Measurements from ENCODE around the gene ACSL6.

The ACSL6 gene

GRCh38 chr5:132049559-132049958 lies 38.1 kb upstream of the ACSL6 start:
- DNase-seq (ENCODE audit: low read depth, low spot score): no peak

GRCh38 chr5:132049093-132049492 lies 37.6 kb upstream of the ACSL6 start:
- DNase-seq (ENCODE audit: low read depth, low spot score): no peak

DNA sequence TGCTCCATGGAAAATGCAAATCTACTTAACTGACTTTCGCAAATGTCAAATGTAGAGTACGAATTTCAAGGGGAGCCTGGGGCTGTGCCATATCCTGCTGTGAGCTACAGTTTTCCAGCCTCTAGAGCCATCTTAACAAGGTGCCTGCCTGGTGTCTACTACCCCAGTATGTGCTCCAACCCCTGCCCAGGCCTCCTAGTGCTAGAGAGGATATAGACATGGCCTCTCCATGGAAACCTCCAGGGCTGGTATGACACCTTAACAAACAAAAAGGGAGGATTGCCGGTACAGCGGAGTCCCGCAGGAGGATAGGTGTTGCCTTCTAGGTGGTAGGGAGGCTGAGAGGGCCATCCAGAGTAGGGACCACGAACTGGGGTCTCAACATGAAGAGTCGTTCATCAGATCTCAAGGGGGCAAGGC lies 35.4 kb upstream of the ACSL6 start:
- peak; percentile 26 for DNase-seq (ENCODE audit: low read depth, low spot score)

GRCh38 chr5:132044207-132044606 lies 32.7 kb upstream of the ACSL6 start:
- no peak for DNase-seq (ENCODE audit: low read depth, low spot score)

- DNase-seq (ENCODE audit: low read depth, low spot score): no peak
Observed at GRCh38 chr5:132037353-132037752, 25.9 kb upstream of the ACSL6 start.

DNA sequence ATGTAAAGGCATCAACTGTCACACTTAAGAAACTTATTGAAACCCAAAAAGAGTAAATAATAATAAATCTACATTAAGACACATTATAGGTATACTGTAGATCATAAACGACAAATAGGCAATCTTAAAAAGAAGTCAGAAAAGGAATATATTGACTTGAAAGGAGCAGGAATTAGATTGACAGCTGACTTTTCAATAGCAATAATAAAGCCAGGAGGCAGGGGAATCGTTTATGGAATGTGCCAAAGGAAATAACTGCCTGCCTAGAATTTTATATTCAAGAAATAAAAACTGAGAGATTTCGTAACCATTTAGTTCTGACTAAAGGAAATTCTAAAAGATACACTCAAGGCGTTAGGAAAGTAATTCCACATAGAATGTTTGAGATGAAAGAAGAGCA lies 21.7 kb upstream of the ACSL6 start:
- no peak for DNase-seq (ENCODE audit: low read depth, low spot score)

DNA sequence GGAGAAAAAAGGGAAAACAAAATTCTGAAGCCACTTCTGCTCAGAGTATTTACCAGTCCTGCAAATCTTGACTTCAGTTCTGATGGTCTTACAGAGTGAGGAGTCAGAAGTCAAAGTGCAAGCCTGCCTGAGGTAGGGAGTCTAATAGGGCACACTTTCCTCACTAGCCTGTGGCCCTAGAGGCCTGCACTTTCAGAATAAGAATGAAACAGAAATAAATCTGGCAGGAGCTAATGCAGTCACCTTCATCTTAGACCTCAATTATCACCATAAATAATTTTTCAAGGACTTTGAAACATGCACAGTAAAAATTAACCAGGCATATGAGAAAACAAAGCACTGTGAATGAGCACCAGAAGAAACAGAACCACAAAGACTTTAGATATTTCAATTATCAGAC lies 20.7 kb upstream of the ACSL6 start:
- DNase-seq (ENCODE audit: low read depth, low spot score): no peak

DNA sequence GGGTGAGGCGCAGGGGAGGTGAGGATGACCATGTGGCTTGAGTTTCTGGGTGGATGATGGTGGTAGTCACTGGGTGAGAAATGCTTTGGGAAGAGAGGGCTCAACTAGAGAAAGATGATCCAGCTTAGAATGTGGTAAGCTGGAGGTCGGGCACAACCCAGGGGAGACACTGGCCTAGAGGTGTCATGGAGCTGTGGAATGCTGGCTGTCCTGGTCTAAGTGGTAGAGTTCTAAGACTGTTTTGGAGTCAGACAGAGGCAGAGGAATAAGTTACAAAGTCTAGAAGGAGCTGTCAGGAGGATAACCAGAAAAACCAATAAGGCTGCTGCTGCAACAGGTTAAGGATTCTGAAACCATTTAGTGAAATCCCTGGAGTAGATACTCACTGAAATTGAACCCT lies 19.2 kb upstream of the ACSL6 start:
- DNase-seq (ENCODE audit: low read depth, low spot score): no peak

DNA sequence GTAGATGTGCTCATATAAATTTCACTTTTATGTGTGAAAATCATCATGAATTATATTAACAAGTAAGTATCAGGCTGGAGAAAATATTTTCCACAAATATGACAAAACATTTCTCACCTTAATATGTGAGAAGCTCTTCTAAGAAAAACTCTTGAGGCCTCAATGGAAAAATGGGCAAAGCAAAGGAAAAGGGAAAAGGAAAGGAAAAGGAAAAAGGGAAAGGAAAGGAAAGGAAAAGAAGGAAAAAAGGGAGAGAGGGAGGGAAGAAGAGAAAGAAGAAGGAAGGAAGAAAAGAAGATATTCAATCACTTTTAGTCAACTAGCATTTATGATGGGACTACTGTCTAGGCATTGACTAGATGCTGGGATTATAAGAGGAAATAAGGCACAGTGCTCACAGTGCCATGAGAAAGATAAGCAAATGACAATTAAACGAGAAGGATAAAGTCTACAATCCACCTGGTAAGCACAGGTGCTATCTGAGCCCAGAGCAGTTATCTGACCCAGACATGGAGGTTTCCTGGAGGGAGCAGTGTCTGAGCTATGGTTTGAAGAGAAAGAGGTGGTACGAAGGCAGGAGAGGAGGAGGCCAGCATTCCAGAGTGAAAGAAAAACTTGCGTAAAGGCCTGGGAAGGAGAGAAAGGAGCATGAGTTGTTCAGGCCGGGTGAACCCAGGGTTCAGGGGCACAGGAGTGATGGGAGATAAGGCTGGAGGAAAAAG lies 18.3 kb upstream of the ACSL6 start:
- no peak for DNase-seq (ENCODE audit: low read depth, low spot score)

DNA sequence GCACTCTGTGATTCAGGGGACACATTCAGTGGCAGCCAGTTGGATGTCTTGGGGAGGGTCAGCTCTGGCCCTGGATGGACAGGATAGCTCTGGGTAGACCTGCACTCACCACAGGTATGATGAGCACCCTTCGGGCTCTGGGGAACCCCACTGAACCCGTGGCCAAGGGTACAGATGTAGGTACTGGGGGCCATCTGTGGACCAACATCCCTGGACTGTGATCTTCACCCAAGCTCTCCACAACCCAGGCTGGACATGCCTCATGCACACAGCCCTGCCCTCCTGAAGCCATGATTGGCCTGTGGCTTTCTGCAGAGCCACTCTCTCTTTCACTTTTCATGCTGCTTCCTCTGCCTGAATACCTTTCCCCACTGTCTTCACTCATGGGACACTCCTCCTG lies 15.6 kb upstream of the ACSL6 start:
- DNase-seq (ENCODE audit: low read depth, low spot score): no peak

GRCh38 chr5:132026516-132027008 lies 15.1 kb upstream of the ACSL6 start:
- no peak for DNase-seq (ENCODE audit: low read depth, low spot score)

DNA sequence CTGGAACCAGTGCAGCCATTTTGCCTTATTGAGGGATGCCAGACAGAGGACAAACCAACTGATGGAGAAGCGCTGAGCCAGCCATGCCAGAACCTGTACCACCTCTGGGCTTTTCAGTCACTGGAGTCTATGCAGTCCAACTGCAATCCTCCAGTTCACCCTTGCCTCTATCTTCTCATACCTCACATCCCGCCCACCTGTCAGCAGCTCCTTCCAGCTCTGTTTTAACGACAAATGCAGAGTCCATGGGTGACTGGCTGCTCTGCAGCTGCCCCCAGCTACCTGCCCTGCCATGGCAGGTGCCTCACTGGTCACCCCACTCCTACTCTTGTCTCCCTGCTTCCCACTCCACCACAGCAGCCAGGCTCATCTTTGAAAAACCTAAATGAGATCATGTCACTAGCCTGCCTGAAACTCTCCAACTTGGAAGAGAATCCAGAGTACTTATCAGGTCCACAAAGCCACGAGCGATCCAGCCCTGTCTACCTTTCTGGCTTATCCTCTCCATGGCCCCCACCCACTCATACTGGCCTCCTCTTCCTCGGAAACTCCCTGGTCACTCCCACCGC lies 14.0 kb upstream of the ACSL6 start:
- no peak for DNase-seq (ENCODE audit: low read depth, low spot score)

- peak; percentile 34 for DNase-seq (ENCODE audit: low read depth, low spot score)
Observed at GRCh38 chr5:132024789-132025402, 13.4 kb upstream of the ACSL6 start.

GRCh38 chr5:132024117-132024435 lies 12.6 kb upstream of the ACSL6 start:
- DNase-seq (ENCODE audit: low read depth, low spot score): no peak

- no peak for DNase-seq (ENCODE audit: low read depth, low spot score)
Observed at GRCh38 chr5:132023258-132024116, 12.0 kb upstream of the ACSL6 start.

DNA sequence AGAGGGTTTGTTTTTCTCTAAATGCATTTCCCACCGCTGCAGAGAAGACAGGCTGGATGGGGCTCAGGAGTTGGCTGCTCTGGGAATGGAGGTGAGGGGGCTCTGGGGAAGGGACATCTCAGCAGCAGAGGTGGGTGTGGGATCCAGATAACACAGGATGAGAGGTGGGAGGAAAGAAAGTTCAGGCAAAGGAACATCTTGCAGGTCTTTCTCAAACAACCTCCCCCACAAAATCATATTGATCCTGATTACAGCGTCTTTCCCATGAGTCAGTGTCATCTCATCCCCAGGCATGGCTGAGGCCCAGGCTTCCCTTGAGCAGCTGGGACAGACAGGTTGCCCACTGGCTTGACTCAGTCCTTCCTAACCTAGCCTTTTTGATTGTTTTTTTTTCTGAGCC lies 11.3 kb upstream of the ACSL6 start:
- no peak for DNase-seq (ENCODE audit: low read depth, low spot score)

DNA sequence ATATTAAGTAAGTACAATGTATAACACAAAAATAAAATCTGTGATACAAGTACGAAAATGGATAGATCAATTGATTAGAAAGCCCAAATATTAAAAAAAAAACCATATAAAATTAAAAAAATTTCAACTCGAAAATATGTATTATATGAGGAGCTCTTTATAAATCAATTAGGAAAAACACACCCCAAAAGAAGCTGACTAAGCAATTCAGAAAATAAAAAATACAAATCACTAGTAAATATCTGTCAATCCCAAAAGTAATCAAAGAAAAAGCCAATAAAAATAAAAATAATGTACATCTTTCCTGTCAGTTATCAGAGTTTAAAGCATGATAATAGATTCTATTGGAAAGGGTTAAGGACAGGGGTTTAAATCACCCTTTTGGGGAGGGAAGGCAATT lies 10.2 kb upstream of the ACSL6 start:
- no peak for DNase-seq (ENCODE audit: low read depth, low spot score)

- DNase-seq (ENCODE audit: low read depth, low spot score): no peak
Observed at GRCh38 chr5:132020568-132021339, 9.3 kb upstream of the ACSL6 start.

GRCh38 chr5:132019857-132020555 lies 8.5 kb upstream of the ACSL6 start:
- DNase-seq (ENCODE audit: low read depth, low spot score): no peak

DNA sequence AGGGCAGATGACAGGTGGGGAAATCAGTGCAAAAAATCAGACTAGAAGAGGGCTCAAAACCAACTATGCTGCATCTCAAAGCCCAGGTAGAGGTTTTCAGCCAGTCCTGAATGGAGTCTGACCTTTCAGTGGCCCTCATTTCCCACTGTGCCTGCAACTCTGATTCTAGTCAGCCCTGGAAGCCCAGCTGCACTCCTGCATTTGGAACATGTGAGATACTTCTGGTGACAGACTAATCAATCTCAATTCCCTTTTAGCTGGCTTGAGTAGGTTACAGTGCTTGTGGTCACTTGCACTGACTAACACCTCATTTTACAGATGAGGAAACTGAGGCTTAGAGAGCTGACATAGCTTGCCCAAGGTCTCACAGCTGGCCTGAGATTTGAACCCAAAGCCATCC lies 7.9 kb upstream of the ACSL6 start:
- no peak for DNase-seq (ENCODE audit: low read depth, low spot score)

Measured in ELF-1 (cell line).